Measurements from ENCODE around the gene ATP8A2.

The ATP8A2 gene

GRCh38 chr13:26025771-26026170 is 654.0 kb downstream of the ATP8A2 start:
- Histone ChIP-seq H3K36me3 (ENCODE audit: insufficient read depth, low read length) (no peaks in the 10 kb centered on the region), H3K9me3 (ENCODE audit: control insufficient read depth, insufficient read depth, low read length) (peaks cover 6% of the 10 kb centered on the region; the same call in 1 of the 2 replicates), H3K9ac (ENCODE audit: low read depth, low read length) (no peak overlapping the region), H3K4me1 (ENCODE audit: insufficient read depth, low read length) (peaks cover 9% of the 10 kb centered on the region; the same call in 1 of the 2 replicates)

- Histone ChIP-seq H3K9ac (ENCODE audit: low read depth, low read length) (no peak overlapping the region), H3K36me3 (ENCODE audit: insufficient read depth, low read length) (no peaks in the 10 kb centered on the region), H3K4me1 (ENCODE audit: insufficient read depth, low read length) (peaks cover 9% of the 10 kb centered on the region; the same call in 1 of the 2 replicates), H3K9me3 (ENCODE audit: control insufficient read depth, insufficient read depth, low read length) (peaks cover 6% of the 10 kb centered on the region; the same call in 1 of the 2 replicates)
These were observed 654.4 kb downstream of the ATP8A2 start for GRCh38 chr13:26026211-26026610.

- Histone ChIP-seq H3K4me1 (ENCODE audit: insufficient read depth, low read length) (peaks cover 8% of the 10 kb centered on the region; the same call in 1 of the 2 replicates), H3K36me3 (ENCODE audit: insufficient read depth, low read length) (no peaks in the 10 kb centered on the region), H3K9me3 (ENCODE audit: control insufficient read depth, insufficient read depth, low read length) (peaks cover 10% of the 10 kb centered on the region; the same call in 1 of the 2 replicates), H3K9ac (ENCODE audit: low read depth, low read length) (no peak overlapping the region)
These were observed 657.9 kb downstream of the ATP8A2 start for GRCh38 chr13:26029581-26030136.

- Histone ChIP-seq H3K36me3 (ENCODE audit: insufficient read depth, low read length) (no peaks in the 10 kb centered on the region), H3K9me3 (ENCODE audit: control insufficient read depth, insufficient read depth, low read length) (peaks cover 10% of the 10 kb centered on the region; the same call in 1 of the 2 replicates), H3K4me1 (ENCODE audit: insufficient read depth, low read length) (0 out of 2 replicates have a peak, but pooled peaks cover 2% of the 10 kb centered on the region), H3K9ac (ENCODE audit: low read depth, low read length) (no peak overlapping the region)
These were observed 658.6 kb downstream of the ATP8A2 start for GRCh38 chr13:26030331-26030730.

- Histone ChIP-seq H3K36me3 (ENCODE audit: insufficient read depth, low read length) (no peaks in the 10 kb centered on the region), H3K4me1 (ENCODE audit: insufficient read depth, low read length) (no peaks in the 10 kb centered on the region), H3K9me3 (ENCODE audit: control insufficient read depth, insufficient read depth, low read length) (peaks cover 10% of the 10 kb centered on the region; the same call in 1 of the 2 replicates), H3K9ac (ENCODE audit: low read depth, low read length) (no peak overlapping the region)
These were observed 662.2 kb downstream of the ATP8A2 start for GRCh38 chr13:26034018-26034417.

GRCh38 chr13:26036383-26036782 is 664.6 kb downstream of the ATP8A2 start:
- H3K9me3 ChIP-seq (ENCODE audit: control insufficient read depth, insufficient read depth, low read length): peaks cover 3% of the 10 kb centered on the region; the same call in 1 of the 2 replicates
- H3K4me1 ChIP-seq (ENCODE audit: insufficient read depth, low read length): no peaks in the 10 kb centered on the region
- no peaks in the 10 kb centered on the region for H3K36me3 ChIP-seq (ENCODE audit: insufficient read depth, low read length)
- no peak overlapping the region for H3K9ac ChIP-seq (ENCODE audit: low read depth, low read length)

GRCh38 chr13:26037302-26037701 is 665.5 kb downstream of the ATP8A2 start:
- no peaks in the 10 kb centered on the region for H3K9me3 ChIP-seq (ENCODE audit: control insufficient read depth, insufficient read depth, low read length)
- no peak overlapping the region for H3K9ac ChIP-seq (ENCODE audit: low read depth, low read length)
- no peaks in the 10 kb centered on the region for H3K36me3 ChIP-seq (ENCODE audit: insufficient read depth, low read length)
- H3K4me1 ChIP-seq (ENCODE audit: insufficient read depth, low read length): no peaks in the 10 kb centered on the region

GRCh38 chr13:26038931-26039475 is 667.2 kb downstream of the ATP8A2 start:
- Histone ChIP-seq H3K36me3 (ENCODE audit: insufficient read depth, low read length) (no peaks in the 10 kb centered on the region), H3K9ac (ENCODE audit: low read depth, low read length) (no peak overlapping the region), H3K9me3 (ENCODE audit: control insufficient read depth, insufficient read depth, low read length) (no peaks in the 10 kb centered on the region), H3K4me1 (ENCODE audit: insufficient read depth, low read length) (no peaks in the 10 kb centered on the region)

GRCh38 chr13:26041444-26041843 is 669.7 kb downstream of the ATP8A2 start:
- H3K36me3 ChIP-seq (ENCODE audit: insufficient read depth, low read length): no peaks in the 10 kb centered on the region
- H3K9ac ChIP-seq (ENCODE audit: low read depth, low read length): no peak overlapping the region
- no peaks in the 10 kb centered on the region for H3K9me3 ChIP-seq (ENCODE audit: control insufficient read depth, insufficient read depth, low read length)
- no peaks in the 10 kb centered on the region for H3K4me1 ChIP-seq (ENCODE audit: insufficient read depth, low read length)

GRCh38 chr13:26042785-26043184 is 671.0 kb downstream of the ATP8A2 start:
- H3K36me3 ChIP-seq (ENCODE audit: insufficient read depth, low read length): no peaks in the 10 kb centered on the region
- no peaks in the 10 kb centered on the region for H3K9me3 ChIP-seq (ENCODE audit: control insufficient read depth, insufficient read depth, low read length)
- H3K9ac ChIP-seq (ENCODE audit: low read depth, low read length): no peak overlapping the region
- H3K4me1 ChIP-seq (ENCODE audit: insufficient read depth, low read length): no peaks in the 10 kb centered on the region

- Histone ChIP-seq H3K9me3 (ENCODE audit: control insufficient read depth, insufficient read depth, low read length) (no peaks in the 10 kb centered on the region; the same call in 1 of the 2 replicates), H3K9ac (ENCODE audit: low read depth, low read length) (no peak overlapping the region), H3K36me3 (ENCODE audit: insufficient read depth, low read length) (no peaks in the 10 kb centered on the region), H3K4me1 (ENCODE audit: insufficient read depth, low read length) (no peaks in the 10 kb centered on the region; the same call in 1 of the 2 replicates)
These were observed 673.4 kb downstream of the ATP8A2 start for GRCh38 chr13:26045142-26045541.

GRCh38 chr13:26046639-26047038 is 674.9 kb downstream of the ATP8A2 start:
- no peaks in the 10 kb centered on the region for H3K36me3 ChIP-seq (ENCODE audit: insufficient read depth, low read length)
- H3K9me3 ChIP-seq (ENCODE audit: control insufficient read depth, insufficient read depth, low read length): no peaks in the 10 kb centered on the region; the same call in 1 of the 2 replicates
- no peaks in the 10 kb centered on the region; the same call in 1 of the 2 replicates for H3K4me1 ChIP-seq (ENCODE audit: insufficient read depth, low read length)
- no peak overlapping the region for H3K9ac ChIP-seq (ENCODE audit: low read depth, low read length)

- Histone ChIP-seq H3K36me3 (ENCODE audit: insufficient read depth, low read length) (no peaks in the 10 kb centered on the region), H3K9ac (ENCODE audit: low read depth, low read length) (no peak overlapping the region), H3K9me3 (ENCODE audit: control insufficient read depth, insufficient read depth, low read length) (no peaks in the 10 kb centered on the region; the same call in 1 of the 2 replicates), H3K4me1 (ENCODE audit: insufficient read depth, low read length) (no peaks in the 10 kb centered on the region; the same call in 1 of the 2 replicates)
These were observed 675.3 kb downstream of the ATP8A2 start for GRCh38 chr13:26047040-26047439.

GRCh38 chr13:26048741-26049140 is 677.0 kb downstream of the ATP8A2 start:
- no peaks in the 10 kb centered on the region; the same call in 1 of the 2 replicates for H3K9me3 ChIP-seq (ENCODE audit: control insufficient read depth, insufficient read depth, low read length)
- peak overlapping the region; percentile 54 for H3K9ac ChIP-seq (ENCODE audit: low read depth, low read length)
- no peaks in the 10 kb centered on the region for H3K36me3 ChIP-seq (ENCODE audit: insufficient read depth, low read length)
- no peaks in the 10 kb centered on the region; the same call in 1 of the 2 replicates for H3K4me1 ChIP-seq (ENCODE audit: insufficient read depth, low read length)
